22Rv1 (cell line): ENCODE results near the gene DCBLD2.
A peak's percentile ranks its signal among the peaks of the same experiment; 100 is the strongest.

Experiments used
- H3K27ac ChIP-seq: fragments of 450-650 bp; 2 replicates; pipeline ENCODE4 v1.5.1; 2017
- CTCF ChIP-seq: fragments of 450-650 bp; IDR thresholded peaks from 2 replicates; pipeline ENCODE4 v1.5.1; 2017; ENCODE audit warnings: mild to moderate bottlenecking
- ZFX ChIP-seq: fragments of 450-650 bp; IDR thresholded peaks from 2 replicates; pipeline ENCODE4 v1.6.1; 2017; ENCODE audit warnings: antibody characterized with exemption, borderline replicate concordance

DCBLD2 gene

GRCh38 chr3:98826126-98826525, 75.4 kb downstream of the DCBLD2 start:
- no peak overlapping the region for H3K27ac ChIP-seq
- no peak for TF ChIP-seq CTCF
- TF ChIP-seq ZFX: no peak

GRCh38 chr3:98824256-98824655, 77.2 kb downstream of the DCBLD2 start:
- TF ChIP-seq CTCF: no peak
- no peak for TF ChIP-seq ZFX
- H3K27ac ChIP-seq: no peak overlapping the region

DNA sequence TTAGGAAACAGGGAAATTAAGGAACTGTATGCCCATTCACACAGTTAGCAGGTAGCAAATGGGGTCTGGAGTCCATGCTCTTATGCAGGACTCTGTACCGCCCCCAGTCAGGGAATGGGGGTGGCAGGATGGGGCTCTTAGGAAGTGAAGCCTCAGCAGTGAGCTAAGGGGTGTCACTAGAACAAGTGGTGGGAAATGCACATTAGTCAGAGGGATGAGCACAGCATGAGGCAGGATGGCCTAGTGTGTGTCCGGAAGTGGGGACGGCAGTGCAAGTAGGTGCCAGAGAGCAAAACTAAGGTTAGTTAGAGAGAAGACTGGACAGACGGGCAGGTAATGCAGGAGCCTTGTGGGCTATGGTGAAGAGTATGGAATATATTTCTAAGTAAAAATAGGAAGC, 77.7 kb downstream of the DCBLD2 start:
- TF ChIP-seq ZFX (no peak), CTCF (no peak)
- no peak overlapping the region for H3K27ac ChIP-seq

DNA sequence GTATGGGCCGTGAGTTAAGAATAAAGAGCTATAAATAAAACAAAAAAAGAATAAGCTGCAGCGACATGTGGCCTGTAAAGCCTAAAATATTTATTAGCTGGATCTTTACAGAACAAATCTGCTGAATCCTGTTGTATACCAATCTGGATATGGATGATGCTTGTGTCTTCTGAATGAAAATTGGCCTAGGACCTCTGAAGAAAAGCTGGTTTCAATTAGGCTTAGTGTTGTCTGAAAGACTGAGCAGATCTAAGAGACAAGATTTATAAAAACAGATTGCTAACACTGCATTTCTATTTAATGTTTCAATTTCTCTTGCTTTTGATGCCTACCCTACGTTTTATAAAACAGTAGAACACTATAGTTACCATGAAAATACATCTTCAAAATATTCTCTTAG, 80.4 kb downstream of the DCBLD2 start:
- no peak overlapping the region for H3K27ac ChIP-seq
- TF ChIP-seq CTCF (no peak), ZFX (no peak)

GRCh38 chr3:98817547-98818041, 83.9 kb downstream of the DCBLD2 start:
- TF ChIP-seq CTCF (peak; percentile 69), ZFX (no peak)
- no peak overlapping the region for H3K27ac ChIP-seq

GRCh38 chr3:98814817-98815420, 86.6 kb downstream of the DCBLD2 start:
- TF ChIP-seq CTCF: no peak
- no peak for TF ChIP-seq ZFX
- H3K27ac ChIP-seq: no peak overlapping the region

GRCh38 chr3:98812851-98813374, 88.6 kb downstream of the DCBLD2 start:
- no peak overlapping the region for H3K27ac ChIP-seq
- TF ChIP-seq CTCF (peak; percentile 66), ZFX (no peak)
